Fibroblast of lung (primary cell): ENCODE results near the gene TMEM140.

Source experiments
- EZH2 ChIP-seq: IDR thresholded peaks from 2 replicates; pipeline ENCODE4 v1.5.1; 2012; ENCODE audit warnings: low read length, control low read depth, mild to moderate bottlenecking; ENCODE audit errors: missing control alignments
- TF ChIP-seq, protein P1 (sequence below), 2 donors: IDR thresholded peaks in 1 of 2; conservative IDR thresholded peaks in 1 of 2; 1 replicate in 1 of 2; 2 replicates in 1 of 2; pipeline ENCODE4 v1.5.1; 2011 to 2012; ENCODE audit warnings: low read length in 2 of 2, control low read depth in 1 of 2, inconsistent platforms in 1 of 2, low read depth in 1 of 2, mild to moderate bottlenecking in 1 of 2

DNA sequence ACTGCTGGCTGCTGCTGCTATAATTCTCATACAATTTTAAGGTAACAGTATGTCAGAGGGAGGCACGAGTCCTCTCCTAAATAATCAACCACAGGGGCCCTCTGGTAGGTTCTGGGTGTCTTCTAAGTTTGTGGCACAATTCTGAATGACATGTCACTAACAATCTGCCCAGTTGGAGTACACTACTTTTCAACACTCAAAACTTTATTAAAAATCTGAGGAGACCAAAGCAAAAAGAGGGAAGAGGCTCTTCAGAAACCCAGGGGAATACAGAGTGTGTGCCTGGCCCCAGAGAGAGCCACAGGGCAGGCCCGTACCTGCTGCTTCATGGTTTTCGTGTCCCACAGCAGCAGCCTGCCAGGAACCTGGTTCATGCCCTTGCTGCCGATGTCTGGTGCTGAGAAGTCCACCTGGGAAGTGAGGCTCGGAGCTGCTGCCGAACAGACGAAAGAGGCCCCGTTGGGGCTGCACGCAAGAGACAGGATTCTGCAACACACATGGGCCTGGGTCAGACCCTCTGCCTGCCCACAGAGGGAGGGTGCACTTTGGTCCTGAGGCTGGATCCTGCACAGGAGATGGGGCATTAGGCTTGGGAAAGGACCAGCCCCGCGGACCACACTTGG, 45.2 kb downstream of the TMEM140 start:
- TF ChIP-seq, protein P1, sequence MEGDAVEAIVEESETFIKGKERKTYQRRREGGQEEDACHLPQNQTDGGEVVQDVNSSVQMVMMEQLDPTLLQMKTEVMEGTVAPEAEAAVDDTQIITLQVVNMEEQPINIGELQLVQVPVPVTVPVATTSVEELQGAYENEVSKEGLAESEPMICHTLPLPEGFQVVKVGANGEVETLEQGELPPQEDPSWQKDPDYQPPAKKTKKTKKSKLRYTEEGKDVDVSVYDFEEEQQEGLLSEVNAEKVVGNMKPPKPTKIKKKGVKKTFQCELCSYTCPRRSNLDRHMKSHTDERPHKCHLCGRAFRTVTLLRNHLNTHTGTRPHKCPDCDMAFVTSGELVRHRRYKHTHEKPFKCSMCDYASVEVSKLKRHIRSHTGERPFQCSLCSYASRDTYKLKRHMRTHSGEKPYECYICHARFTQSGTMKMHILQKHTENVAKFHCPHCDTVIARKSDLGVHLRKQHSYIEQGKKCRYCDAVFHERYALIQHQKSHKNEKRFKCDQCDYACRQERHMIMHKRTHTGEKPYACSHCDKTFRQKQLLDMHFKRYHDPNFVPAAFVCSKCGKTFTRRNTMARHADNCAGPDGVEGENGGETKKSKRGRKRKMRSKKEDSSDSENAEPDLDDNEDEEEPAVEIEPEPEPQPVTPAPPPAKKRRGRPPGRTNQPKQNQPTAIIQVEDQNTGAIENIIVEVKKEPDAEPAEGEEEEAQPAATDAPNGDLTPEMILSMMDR (conservative IDR thresholded peaks at IDR 0.05 in 1 of 2, IDR thresholded peaks at IDR 0.05 in 1 of 2; ENCODE audit: low read depth in 1 of 2, low read length in 2 of 2) = no peak
- no peak for TF ChIP-seq EZH2
